ENCODE data around the gene OR14A16. TPM values are rescaled to one million over a fixed set of nuclear protein-coding genes. Genes with fewer than 3 reads are reported as not detected.

Gene OR14A16, protein sequence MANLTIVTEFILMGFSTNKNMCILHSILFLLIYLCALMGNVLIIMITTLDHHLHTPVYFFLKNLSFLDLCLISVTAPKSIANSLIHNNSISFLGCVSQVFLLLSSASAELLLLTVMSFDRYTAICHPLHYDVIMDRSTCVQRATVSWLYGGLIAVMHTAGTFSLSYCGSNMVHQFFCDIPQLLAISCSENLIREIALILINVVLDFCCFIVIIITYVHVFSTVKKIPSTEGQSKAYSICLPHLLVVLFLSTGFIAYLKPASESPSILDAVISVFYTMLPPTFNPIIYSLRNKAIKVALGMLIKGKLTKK
- not detected for total RNA-seq

DNA sequence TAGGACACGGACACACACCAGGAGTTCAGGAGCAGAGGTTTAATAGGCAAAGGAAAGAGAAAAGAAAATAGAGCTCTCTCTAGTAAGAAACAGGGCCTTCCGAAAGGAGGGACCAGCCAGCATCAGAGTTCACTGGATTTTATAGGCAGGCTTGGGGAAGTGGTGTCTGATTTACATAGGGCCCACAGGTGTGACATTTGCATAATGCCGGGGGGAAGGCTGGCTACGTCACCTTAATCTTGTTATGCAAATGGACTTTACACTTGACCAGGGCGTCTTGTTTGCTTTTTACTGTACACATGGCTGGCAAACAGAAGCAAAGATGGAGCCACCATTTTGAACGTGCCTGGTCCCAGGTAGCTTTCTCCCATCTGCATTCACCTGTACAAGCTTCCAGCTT lies at the start of gene OR14A16:
Gene OR14A16 (minus strand): TSS at position 97 of the 400 bp plus-strand sequence. CDS start 8,390 bp downstream, outside the sequence.
- TF ChIP-seq, protein P1, sequence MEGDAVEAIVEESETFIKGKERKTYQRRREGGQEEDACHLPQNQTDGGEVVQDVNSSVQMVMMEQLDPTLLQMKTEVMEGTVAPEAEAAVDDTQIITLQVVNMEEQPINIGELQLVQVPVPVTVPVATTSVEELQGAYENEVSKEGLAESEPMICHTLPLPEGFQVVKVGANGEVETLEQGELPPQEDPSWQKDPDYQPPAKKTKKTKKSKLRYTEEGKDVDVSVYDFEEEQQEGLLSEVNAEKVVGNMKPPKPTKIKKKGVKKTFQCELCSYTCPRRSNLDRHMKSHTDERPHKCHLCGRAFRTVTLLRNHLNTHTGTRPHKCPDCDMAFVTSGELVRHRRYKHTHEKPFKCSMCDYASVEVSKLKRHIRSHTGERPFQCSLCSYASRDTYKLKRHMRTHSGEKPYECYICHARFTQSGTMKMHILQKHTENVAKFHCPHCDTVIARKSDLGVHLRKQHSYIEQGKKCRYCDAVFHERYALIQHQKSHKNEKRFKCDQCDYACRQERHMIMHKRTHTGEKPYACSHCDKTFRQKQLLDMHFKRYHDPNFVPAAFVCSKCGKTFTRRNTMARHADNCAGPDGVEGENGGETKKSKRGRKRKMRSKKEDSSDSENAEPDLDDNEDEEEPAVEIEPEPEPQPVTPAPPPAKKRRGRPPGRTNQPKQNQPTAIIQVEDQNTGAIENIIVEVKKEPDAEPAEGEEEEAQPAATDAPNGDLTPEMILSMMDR (IDR thresholded peaks at IDR 0.05; ENCODE audit: low read depth), result no peak

DNA sequence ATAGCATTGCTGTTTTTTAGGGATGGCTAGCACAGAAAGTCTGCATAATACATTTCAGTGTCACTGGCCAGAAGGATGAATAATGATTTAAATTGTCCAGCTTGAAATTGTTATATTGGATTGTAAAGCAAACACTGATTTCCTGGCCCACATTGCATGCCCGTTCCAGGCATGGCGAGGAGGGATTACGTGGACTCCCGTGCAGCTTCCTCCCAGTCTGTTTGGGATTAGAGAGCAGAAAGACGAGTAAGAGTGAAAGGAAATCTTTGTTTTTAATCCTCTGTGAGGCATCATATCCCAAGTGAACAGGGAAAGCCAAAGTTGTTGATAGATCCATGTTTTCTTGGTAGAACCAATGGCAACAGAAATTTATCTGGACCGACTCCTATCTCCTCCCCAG lies 41.5 kb upstream of the OR14A16 start:
- TF ChIP-seq, protein P1 (IDR thresholded peaks at IDR 0.05; ENCODE audit: low read depth), result no peak

DNA sequence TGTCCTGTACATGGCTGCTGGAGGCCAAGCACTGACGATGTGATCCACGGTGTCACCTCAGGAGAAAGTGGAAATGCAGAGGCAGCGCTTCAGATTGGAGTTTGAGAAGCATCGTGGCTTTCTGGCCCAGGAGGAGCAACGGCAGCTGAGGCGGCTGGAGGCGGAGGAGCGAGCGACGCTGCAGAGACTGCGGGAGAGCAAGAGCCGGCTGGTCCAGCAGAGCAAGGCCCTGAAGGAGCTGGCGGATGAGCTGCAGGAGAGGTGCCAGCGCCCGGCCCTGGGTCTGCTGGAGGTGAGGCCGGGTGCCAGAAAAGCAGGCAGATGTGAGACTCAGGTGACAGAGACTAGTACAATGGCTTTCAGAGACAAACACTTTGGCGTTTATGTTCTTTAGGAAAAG lies 40.7 kb upstream of the OR14A16 start:
- TF ChIP-seq, protein P1 (IDR thresholded peaks at IDR 0.05; ENCODE audit: low read depth), result no peak

DNA sequence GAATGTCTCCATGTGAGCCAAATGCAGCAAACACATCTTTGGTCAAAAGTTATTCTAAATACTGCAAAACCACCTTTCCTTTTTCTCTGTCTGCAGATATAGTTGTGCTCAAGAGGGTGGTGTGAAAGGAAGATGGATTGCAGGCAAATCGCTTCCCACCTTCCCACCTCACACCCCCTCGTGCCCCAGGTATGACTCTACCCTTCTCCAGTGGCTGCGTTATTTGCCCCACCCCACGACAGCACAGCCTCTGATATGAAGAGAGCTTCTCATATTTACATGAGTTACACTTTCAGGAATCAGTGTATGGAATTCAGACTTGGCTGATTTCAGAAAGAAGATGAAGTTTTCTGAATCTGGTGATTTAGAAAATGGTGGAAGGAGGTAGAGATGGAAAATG lies 38.8 kb upstream of the OR14A16 start:
- TF ChIP-seq, protein P1 (IDR thresholded peaks at IDR 0.05; ENCODE audit: low read depth), result no peak

DNA sequence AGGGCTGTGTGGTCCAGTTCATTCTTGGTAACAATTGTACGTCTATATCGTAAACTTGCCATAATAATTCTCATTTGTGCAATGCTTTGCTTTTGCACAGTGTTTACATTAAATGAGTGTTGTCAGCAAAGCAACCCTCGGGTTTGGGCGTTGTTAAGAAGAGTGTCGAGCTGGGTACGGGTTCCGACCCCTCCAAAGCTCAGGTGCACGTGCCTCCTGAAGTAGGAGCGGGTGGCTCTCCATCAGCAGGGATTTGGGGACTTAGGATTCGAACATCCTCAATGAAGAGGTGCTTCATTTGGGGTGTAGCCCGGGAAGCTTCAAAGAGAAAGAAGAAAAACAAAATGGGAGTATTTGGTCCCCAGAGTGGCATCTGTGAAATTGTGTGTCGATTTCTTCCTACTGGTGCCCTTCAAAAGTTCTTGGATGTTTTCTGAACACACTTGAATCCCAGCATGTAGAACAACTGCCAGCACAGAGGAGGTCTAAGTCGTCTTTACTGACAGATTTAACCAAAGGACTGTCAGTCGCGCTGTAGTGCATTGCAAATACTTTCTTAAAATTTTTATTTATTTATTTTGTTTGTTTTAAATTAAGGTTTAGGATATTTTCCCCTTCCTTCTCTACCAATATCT lies 34.2 kb upstream of the OR14A16 start:
- TF ChIP-seq, protein P1 (IDR thresholded peaks at IDR 0.05; ENCODE audit: low read depth), result no peak

DNA sequence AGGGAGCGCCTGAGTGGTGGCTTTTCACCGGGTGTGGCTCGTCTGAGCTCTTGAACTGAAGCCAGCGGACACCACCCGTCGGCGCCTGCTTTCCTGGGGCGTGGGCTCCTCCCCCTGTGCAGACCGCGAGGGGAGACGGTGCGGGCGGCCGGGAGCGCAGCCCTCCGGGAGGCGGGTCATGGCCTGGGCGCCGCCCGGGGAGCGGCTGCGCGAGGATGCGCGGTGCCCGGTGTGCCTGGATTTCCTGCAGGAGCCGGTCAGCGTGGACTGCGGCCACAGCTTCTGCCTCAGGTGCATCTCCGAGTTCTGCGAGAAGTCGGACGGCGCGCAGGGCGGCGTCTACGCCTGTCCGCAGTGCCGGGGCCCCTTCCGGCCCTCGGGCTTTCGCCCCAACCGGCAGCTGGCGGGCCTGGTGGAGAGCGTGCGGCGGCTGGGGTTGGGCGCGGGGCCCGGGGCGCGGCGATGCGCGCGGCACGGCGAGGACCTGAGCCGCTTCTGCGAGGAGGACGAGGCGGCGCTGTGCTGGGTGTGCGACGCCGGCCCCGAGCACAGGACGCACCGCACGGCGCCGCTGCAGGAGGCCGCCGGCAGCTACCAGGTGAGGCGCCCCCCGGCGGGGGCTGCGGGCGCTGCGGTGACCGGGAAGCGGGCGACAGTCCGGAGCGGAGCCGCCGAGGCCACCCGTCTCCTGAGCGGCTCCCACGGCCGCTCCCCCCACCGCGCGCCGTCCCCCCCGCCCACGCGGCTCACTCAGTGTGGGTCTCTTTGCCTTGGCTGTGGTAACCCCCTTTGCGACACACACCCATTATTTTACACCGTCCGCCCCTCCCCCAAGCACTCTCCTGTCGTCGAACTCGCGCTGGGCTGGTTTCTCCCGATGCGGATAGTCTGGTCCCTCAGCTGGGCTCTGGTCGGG lies 33.4 kb upstream of the OR14A16 start, which contains the start of gene TRIM58:
Gene TRIM58 (plus strand): TSS at position 119 of the 916 bp plus-strand sequence. CDS start 60 bp downstream, at position 179.
- TF ChIP-seq, protein P1 (IDR thresholded peaks at IDR 0.05; ENCODE audit: low read depth), result no peak

All from subcutaneous adipose tissue (tissue), 4 donors.